ENCODE measurements around the gene CCZ1. TPM values are rescaled to one million over a fixed set of nuclear protein-coding genes. Genes with fewer than 3 reads are reported as not detected.
A peak's percentile ranks its signal among the peaks of the same experiment; 100 is the strongest.
"Not testable (repeated sequence)": the region's sequence is repeated elsewhere in the genome, so short reads cannot be mapped to it uniquely, and the experiment has no call there.

The CCZ1 gene
- total RNA-seq, 4 donors from 2014 or later: 32.7 to 60.4 (median 43.2) TPM

- ATAC-seq; H3K4me1 ChIP-seq; H3K4me3 ChIP-seq; in situ Hi-C loops (cut with MboI; ENCODE audit: low sequenced_read_pairs in 4 of 4); H3K27me3 ChIP-seq; H3K9me3 ChIP-seq; H3K36me3 ChIP-seq; intact Hi-C loops (cut with DNase I; ENCODE audit: low total_unique reads); H3K27ac ChIP-seq; DNase-seq: not testable (repeated sequence)
These were observed 10.5 kb upstream of the CCZ1 start for GRCh38 chr7:5888021-5888420.

- H3K27me3 ChIP-seq; H3K4me1 ChIP-seq; H3K9me3 ChIP-seq; H3K4me3 ChIP-seq; H3K36me3 ChIP-seq; intact Hi-C loops (cut with DNase I; ENCODE audit: low total_unique reads); DNase-seq; H3K27ac ChIP-seq; ATAC-seq; in situ Hi-C loops (cut with MboI; ENCODE audit: low sequenced_read_pairs in 4 of 4): not testable (repeated sequence)
These were observed 8.3 kb upstream of the CCZ1 start for GRCh38 chr7:5890244-5890643.

DNA sequence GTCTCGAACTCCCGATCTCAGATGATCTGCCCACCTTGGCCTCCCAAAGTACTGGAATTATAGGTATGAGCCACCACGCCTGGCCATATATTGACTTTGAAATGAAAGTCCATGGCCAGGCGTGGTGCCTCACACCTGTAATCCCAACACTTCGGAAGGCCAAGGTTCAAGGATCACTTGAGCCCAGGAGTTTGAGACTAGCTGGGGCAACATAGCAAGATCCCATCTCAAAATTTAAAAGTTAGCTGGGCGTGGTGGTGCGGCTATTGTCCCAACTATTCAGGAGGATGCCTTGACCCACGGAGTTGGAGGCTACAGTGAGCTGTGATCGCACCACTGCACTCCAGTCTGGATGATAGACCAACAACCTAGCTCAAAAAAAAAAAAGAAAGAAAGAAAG is 6.0 kb upstream of the CCZ1 start:
- in situ Hi-C loops (cut with MboI; ENCODE audit: low sequenced_read_pairs in 4 of 4) (no loop called here), intact Hi-C loops (cut with DNase I; ENCODE audit: low total_unique reads) (no loop called here)
- no peak overlapping the region for H3K27ac ChIP-seq
- ATAC-seq (no peak), DNase-seq (no peak)
- H3K4me3 ChIP-seq: no peak overlapping the region
- H3K27me3 ChIP-seq: no peaks in the 10 kb centered on the region
- TF ChIP-seq POLR2A (IDR thresholded peaks at IDR 0.05) (no peak), CTCF (IDR thresholded peaks at IDR 0.05 in 4 of 5, conservative IDR thresholded peaks at IDR 0.05 in 1 of 5) (no peak)
- H3K9me3 ChIP-seq: no peaks in the 10 kb centered on the region
- no peaks in the 10 kb centered on the region for H3K4me1 ChIP-seq
- no peaks in the 10 kb centered on the region for H3K36me3 ChIP-seq

- H3K27ac ChIP-seq; H3K36me3 ChIP-seq; H3K4me1 ChIP-seq; H3K27me3 ChIP-seq; intact Hi-C loops (cut with DNase I; ENCODE audit: low total_unique reads); DNase-seq; in situ Hi-C loops (cut with MboI; ENCODE audit: low sequenced_read_pairs in 4 of 4); H3K9me3 ChIP-seq: not testable (repeated sequence)
- peak in 1 of 2 donors; percentile 34 for ATAC-seq
- peak overlapping the region in 1 of 4 donors; percentile 67 for H3K4me3 ChIP-seq
These were observed 1.1 kb upstream of the CCZ1 start for GRCh38 chr7:5897369-5897919.

DNA sequence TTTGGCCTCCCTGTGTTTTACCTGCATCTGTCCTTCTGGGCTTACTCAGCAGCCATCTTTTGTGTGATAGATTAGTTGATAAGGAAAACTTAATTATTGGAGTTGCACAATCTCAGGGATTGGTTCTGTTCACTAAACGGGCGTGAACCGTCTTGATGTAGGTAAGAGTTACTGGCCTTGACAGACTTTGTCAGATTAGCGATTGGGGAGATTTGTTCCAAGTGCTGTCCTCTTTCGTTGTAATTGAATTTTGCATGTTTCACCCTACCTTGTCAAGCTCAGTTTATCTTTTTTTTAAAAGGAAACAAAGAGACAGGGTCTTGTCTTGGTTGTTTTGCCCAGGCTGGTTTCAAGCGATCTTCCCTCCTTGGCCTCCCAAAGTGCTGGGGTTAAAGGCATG is 4.5 kb downstream of the CCZ1 start:
- H3K4me3 ChIP-seq; ATAC-seq; H3K36me3 ChIP-seq; H3K27me3 ChIP-seq; H3K27ac ChIP-seq; intact Hi-C loops (cut with DNase I; ENCODE audit: low total_unique reads); H3K4me1 ChIP-seq; H3K9me3 ChIP-seq; DNase-seq: not testable (repeated sequence)
- in situ Hi-C loops (cut with MboI; ENCODE audit: low sequenced_read_pairs in 4 of 4): loop anchor here in 1 of 4 donors (25.0 kb wide), 1 partner anchor 909 kb away; no protein-coding TSS in a partner anchor

GRCh38 chr7:5904726-5905125 is 6.2 kb downstream of the CCZ1 start:
- H3K27me3 ChIP-seq; H3K4me3 ChIP-seq; ATAC-seq; intact Hi-C loops (cut with DNase I; ENCODE audit: low total_unique reads); H3K27ac ChIP-seq; H3K4me1 ChIP-seq; DNase-seq; H3K36me3 ChIP-seq; H3K9me3 ChIP-seq: not testable (repeated sequence)
- in situ Hi-C loops (cut with MboI; ENCODE audit: low sequenced_read_pairs in 4 of 4): loop anchor here in 1 of 4 donors (25.0 kb wide), 1 partner anchor 908 kb away; no protein-coding TSS in a partner anchor

- ATAC-seq; H3K36me3 ChIP-seq; DNase-seq; intact Hi-C loops (cut with DNase I; ENCODE audit: low total_unique reads); H3K27ac ChIP-seq; H3K9me3 ChIP-seq; H3K4me3 ChIP-seq; H3K4me1 ChIP-seq; H3K27me3 ChIP-seq: not testable (repeated sequence)
- in situ Hi-C loops (cut with MboI; ENCODE audit: low sequenced_read_pairs in 4 of 4): loop anchor here in 1 of 4 donors (25.0 kb wide), 1 partner anchor 903 kb away; no protein-coding TSS in a partner anchor
These were observed 10.3 kb downstream of the CCZ1 start for GRCh38 chr7:5908835-5909234.

- in situ Hi-C loops (cut with MboI; ENCODE audit: low sequenced_read_pairs in 4 of 4): loop anchor here in 1 of 4 donors (25.0 kb wide), 1 partner anchor 896 kb away; no protein-coding TSS in a partner anchor
- H3K27ac ChIP-seq; H3K27me3 ChIP-seq; DNase-seq; H3K4me3 ChIP-seq; ATAC-seq; H3K9me3 ChIP-seq; intact Hi-C loops (cut with DNase I; ENCODE audit: low total_unique reads); H3K4me1 ChIP-seq; H3K36me3 ChIP-seq: not testable (repeated sequence)
These were observed 18.0 kb downstream of the CCZ1 start for GRCh38 chr7:5916529-5916928.

DNA sequence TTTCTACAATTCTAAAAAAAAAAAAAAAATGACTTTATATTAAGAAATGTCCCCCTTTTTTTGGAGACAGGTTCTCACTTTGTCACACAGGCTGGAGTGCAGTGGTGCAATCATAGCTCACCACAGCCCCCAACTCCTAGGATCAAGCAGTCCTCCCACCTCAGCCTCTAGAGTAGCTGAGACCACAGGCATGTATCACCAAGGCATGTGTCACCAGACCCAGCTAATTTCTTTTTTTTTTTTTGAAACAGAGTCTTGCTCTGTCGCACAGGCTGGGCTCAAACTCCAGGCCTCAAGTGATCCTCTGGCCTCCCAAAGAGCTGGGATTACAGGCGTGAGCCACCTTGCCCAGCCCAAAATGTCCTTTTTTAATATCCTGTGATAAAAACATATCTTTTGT is 25.6 kb downstream of the CCZ1 start:
- in situ Hi-C loops (cut with MboI; ENCODE audit: low sequenced_read_pairs in 4 of 4): loop anchor here in 1 of 4 donors (25.0 kb wide), 1 partner anchor 888 kb away; no protein-coding TSS in a partner anchor
- ATAC-seq; H3K4me3 ChIP-seq; DNase-seq; intact Hi-C loops (cut with DNase I; ENCODE audit: low total_unique reads); H3K4me1 ChIP-seq; H3K27ac ChIP-seq; H3K9me3 ChIP-seq; H3K27me3 ChIP-seq; H3K36me3 ChIP-seq: not testable (repeated sequence)

DNA sequence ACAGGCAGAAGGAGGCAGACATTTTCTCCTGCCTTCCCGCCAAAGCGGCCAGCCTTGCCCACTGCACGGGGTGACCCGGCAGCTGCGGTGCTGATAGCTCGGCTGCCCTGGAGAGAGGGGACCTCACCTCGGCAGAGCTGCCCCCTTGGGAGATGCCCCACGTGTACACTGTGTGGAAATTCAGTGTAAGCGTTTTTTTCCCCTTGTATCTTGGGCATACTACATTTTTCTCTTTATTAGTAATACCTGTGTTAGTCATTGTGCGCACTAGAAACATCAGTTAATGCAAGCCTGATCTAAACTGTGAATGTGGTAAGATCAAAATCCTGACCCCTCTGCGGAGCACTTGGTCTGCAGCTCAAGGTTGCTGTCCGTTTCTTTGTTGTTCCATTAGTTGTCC is 26.1 kb downstream of the CCZ1 start:
- intact Hi-C loops (cut with DNase I; ENCODE audit: low total_unique reads); ATAC-seq; H3K27me3 ChIP-seq; H3K9me3 ChIP-seq; DNase-seq; H3K4me1 ChIP-seq; H3K36me3 ChIP-seq; H3K27ac ChIP-seq; H3K4me3 ChIP-seq: not testable (repeated sequence)
- in situ Hi-C loops (cut with MboI; ENCODE audit: low sequenced_read_pairs in 4 of 4): loop anchor here in 1 of 4 donors (25.0 kb wide), 1 partner anchor 888 kb away; no protein-coding TSS in a partner anchor

- DNase-seq; in situ Hi-C loops (cut with MboI; ENCODE audit: low sequenced_read_pairs in 4 of 4); H3K27ac ChIP-seq; H3K27me3 ChIP-seq; H3K4me1 ChIP-seq; H3K36me3 ChIP-seq; intact Hi-C loops (cut with DNase I; ENCODE audit: low total_unique reads); H3K9me3 ChIP-seq; H3K4me3 ChIP-seq: not testable (repeated sequence)
- peak; percentile 78 to 88 for ATAC-seq
These were observed 27.8 kb downstream of the CCZ1 start for GRCh38 chr7:5926263-5926870.

Measured in gastrocnemius medialis (tissue), 4 donors.